22Rv1 (cell line): ENCODE data around the gene SUFU.

Source experiments
- CTCF ChIP-seq: fragments of 450-650 bp; IDR thresholded peaks from 2 replicates; pipeline ENCODE4 v1.5.1; 2017; ENCODE audit warnings: mild to moderate bottlenecking
- ZFX ChIP-seq: fragments of 450-650 bp; IDR thresholded peaks from 2 replicates; pipeline ENCODE4 v1.6.1; 2017; ENCODE audit warnings: antibody characterized with exemption, borderline replicate concordance

DNA sequence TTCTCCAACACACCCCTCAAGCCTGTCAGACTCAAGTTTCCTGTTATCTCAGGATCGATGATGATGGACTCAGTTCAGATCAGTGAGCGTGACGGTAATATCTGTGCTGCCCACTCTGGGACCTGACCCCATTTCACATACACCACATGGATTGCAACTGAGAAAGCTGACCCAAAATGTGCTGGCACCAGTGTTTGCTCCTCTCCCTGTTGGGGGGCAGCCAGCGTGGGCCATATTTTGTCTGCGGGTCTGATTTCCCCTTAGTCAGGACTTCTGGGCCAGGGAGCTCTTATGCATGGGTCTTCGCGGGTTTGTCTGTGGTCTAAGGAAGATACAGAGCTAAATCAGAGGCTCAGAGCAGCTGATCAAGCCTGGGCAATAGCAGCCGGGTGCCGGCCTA is 97.9 kb downstream of the SUFU start:
- TF ChIP-seq CTCF: no peak
- no peak for TF ChIP-seq ZFX
